Measurements from ENCODE around the gene HUNK. TPM values are rescaled to one million over a fixed set of nuclear protein-coding genes. Genes with fewer than 3 reads are reported as not detected.
A peak's percentile ranks its signal among the peaks of the same experiment; 100 is the strongest.

Gene HUNK
- total and polyA plus RNA-seq, 2 of the 8 experiments (the other 6 are each of a cell fraction or from before 2014, with no cell fraction given), result 1.9 to 10.2 TPM

DNA sequence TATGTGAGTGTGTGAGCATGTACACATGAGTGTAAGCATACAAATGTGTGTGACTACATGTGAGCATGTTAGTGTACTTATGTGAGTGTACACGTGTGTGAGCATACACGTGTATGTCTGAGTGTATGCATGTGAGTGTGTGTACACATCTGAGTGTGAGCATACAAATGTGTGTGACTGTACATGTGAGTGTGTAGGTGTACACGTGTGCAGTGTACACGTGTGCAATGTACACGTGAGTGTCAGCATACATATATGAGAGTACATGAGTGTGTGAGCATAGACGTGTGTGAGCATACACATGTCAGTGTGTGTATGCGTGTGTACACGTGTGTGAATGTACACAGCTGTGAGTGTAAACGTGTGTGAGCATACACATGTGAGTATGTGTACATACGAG is 170.6 kb downstream of the HUNK start:
- Histone ChIP-seq H2BK5ac (ENCODE audit: low read depth, low read length) (no peak overlapping the region), H4K5ac (ENCODE audit: insufficient read length, low read depth, low read length) (no peak overlapping the region), H4K20me1 (replicated peaks in 1 of 2; ENCODE audit: control insufficient read depth in 1 of 2, insufficient read depth in 2 of 2, low read length in 2 of 2) (peaks cover 0 to 1% of the 10 kb centered on the region in 2 experiments), H3K79me2 (ENCODE audit: control insufficient read depth in 1 of 2, insufficient read depth in 2 of 2, low read length in 2 of 2) (no peaks in the 10 kb centered on the region; a peak in 1 of 4 replicates), H3K27me3 (replicated peaks in 1 of 4; ENCODE audit: control insufficient read depth in 3 of 4, extremely low read depth in 1 of 4, insufficient read depth in 3 of 4, low read length in 3 of 4) (no peaks in the 10 kb centered on the region; a peak in 1 of 7 replicates), H2AFZ (ENCODE audit: low read length) (no peak overlapping the region), H3K4me2 (ENCODE audit: insufficient read depth in 1 of 2, low read depth in 2 of 2, low read length in 2 of 2) (peak overlapping the region in 1 of 2 experiments; percentile 1; a peak in 1 of 4 replicates), H4K8ac (ENCODE audit: extremely low read depth, insufficient read depth, low read length) (no peak overlapping the region), H3K36me3 (ENCODE audit: control insufficient read depth in 2 of 4, insufficient read depth in 4 of 4, low read length in 3 of 4) (no peaks in the 10 kb centered on the region), H3K18ac (ENCODE audit: extremely low read depth, low read length) (no peak overlapping the region), H3K23me2 (ENCODE audit: low read depth, low read length) (peaks cover 2% of the 10 kb centered on the region; the same call in 1 of the 2 replicates), H3K4ac (replicated peaks; ENCODE audit: insufficient read length, low read depth, low read length) (no peak overlapping the region), H3K9ac (replicated peaks in 1 of 4; ENCODE audit: extremely low read depth in 1 of 4, low read depth in 3 of 4, low read length in 3 of 4) (no peak overlapping the region; a peak in 1 of 7 replicates), H3K4me3 (ENCODE audit: extremely low read depth in 1 of 4, insufficient read depth in 2 of 4, low read depth in 3 of 4, low read length in 4 of 4) (no peak overlapping the region), H3K4me1 (replicated peaks in 1 of 4; ENCODE audit: control insufficient read depth in 3 of 4, insufficient read depth in 4 of 4, low read length in 3 of 4) (peaks cover 0 to 3% (median 0%) of the 10 kb centered on the region in 4 experiments; a peak in 1 of 7 replicates), H3K23ac (ENCODE audit: insufficient read length) (no peak overlapping the region), H2BK120ac (replicated peaks; ENCODE audit: low read depth, low read length) (peak overlapping the region; percentile 19), H3K27ac (ENCODE audit: low read depth, low read length) (no peak overlapping the region), H2BK15ac (ENCODE audit: low read length) (no peak overlapping the region), H2AK5ac (ENCODE audit: low read depth, low read length) (no peak overlapping the region; the same call in 1 of the 2 replicates), H3K56ac (replicated peaks; ENCODE audit: insufficient read length, low read depth, low read length) (no peak overlapping the region), H3K79me1 (ENCODE audit: low read depth, low read length) (no peaks in the 10 kb centered on the region), H3K14ac (ENCODE audit: insufficient read length) (no peak overlapping the region), H2BK12ac (ENCODE audit: low read depth, low read length) (no peak overlapping the region), H4K91ac (replicated peaks; ENCODE audit: insufficient read length, low read length) (no peak overlapping the region), H2BK20ac (ENCODE audit: low read length) (no peak overlapping the region), H3K9me3 (ENCODE audit: insufficient read depth in 2 of 2, low read depth in 1 of 2, low read length in 1 of 2) (peaks cover 0 to 8% of the 10 kb centered on the region in 2 experiments; a peak in 2 of 4 replicates)
- DNase-seq (ENCODE audit: low read depth in 1 of 2, low spot score in 2 of 2) (no peak), FAIRE-seq (no peak)
- WGBS, 2 experiments (ENCODE audit: extremely low coverage in 1 of 2, insufficient coverage in 1 of 2, insufficient read length in 1 of 2, insufficient replicate concordance in 2 of 2, low coverage in 1 of 2, low lambda C conversion rate in 2 of 2, missing lambda C conversion rate in 1 of 2), result 87% methylated on average over 10 of the region's 10 CpGs; no CpG with 5 or more reads in 1 of the 2 experiments
- POLR2A ChIA-PET (ENCODE audit: partially characterized antibody), result no interaction called here
- CTCF ChIA-PET (ENCODE audit: partially characterized antibody), result interaction anchor here (1.1 to 1.6 kb wide), 2 partner anchors 10 to 51 kb away, joined by 3 to 7 read pairs; no protein-coding TSS in a partner anchor
- TF ChIP-seq CHD2 (IDR thresholded peaks at IDR 0.05; ENCODE audit: low read length), result no peak
- TF ChIP-seq, protein P1, sequence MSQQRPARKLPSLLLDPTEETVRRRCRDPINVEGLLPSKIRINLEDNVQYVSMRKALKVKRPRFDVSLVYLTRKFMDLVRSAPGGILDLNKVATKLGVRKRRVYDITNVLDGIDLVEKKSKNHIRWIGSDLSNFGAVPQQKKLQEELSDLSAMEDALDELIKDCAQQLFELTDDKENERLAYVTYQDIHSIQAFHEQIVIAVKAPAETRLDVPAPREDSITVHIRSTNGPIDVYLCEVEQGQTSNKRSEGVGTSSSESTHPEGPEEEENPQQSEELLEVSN (IDR thresholded peaks at IDR 0.05), result no peak
- no peak for TF ChIP-seq EGR1 (IDR thresholded peaks at IDR 0.05; ENCODE audit: borderline replicate concordance, low read depth, low read length)
- no peak for TF ChIP-seq SUZ12 (IDR thresholded peaks at IDR 0.05; ENCODE audit: low read length)
- no peak for TF ChIP-seq NANOG (IDR thresholded peaks at IDR 0.05; ENCODE audit: insufficient read depth, low read depth, low read length, poor library complexity, severe bottlenecking)
